ENCODE results near the gene CXCL1. TPM values are rescaled to one million over a fixed set of nuclear protein-coding genes. Genes with fewer than 3 reads are reported as not detected.

The CXCL1 gene
- total RNA-seq, 1 experiment from 2014 or later, result 49.3 TPM

GRCh38 chr4:73832651-73833237, 36.4 kb upstream of the CXCL1 start:
- H3K27ac Mint-ChIP-seq (ENCODE audit: low read depth, unreplicated experiment), result no peak overlapping the region
- ChIA-PET CTCF (interaction anchor here (1.2 kb wide), 1 partner anchor 14 kb away, joined by 3 read pairs; no protein-coding TSS in a partner anchor), POLR2A (interaction anchor here (1.0 kb wide), 1 partner anchor 25 kb away, joined by 3 read pairs; no protein-coding TSS in a partner anchor)
- H3K36me3 Mint-ChIP-seq (ENCODE audit: insufficient read depth, unreplicated experiment), result peaks cover 5% of the 10 kb centered on the region
- intact Hi-C loops (cut with micrococcal nuclease), result no loop called here
- DNase-seq (ENCODE audit: unreplicated experiment), result no peak
- no peaks in the 10 kb centered on the region for H3K4me1 Mint-ChIP-seq (ENCODE audit: insufficient read depth, unreplicated experiment)
- H3K9me3 Mint-ChIP-seq (ENCODE audit: unreplicated experiment), result no peaks in the 10 kb centered on the region
- BruUV-seq (replicated peaks), result no TSS peak
- TF ChIP-seq CTCF (IDR thresholded peaks at IDR 0.05; ENCODE audit: unreplicated experiment), result no peak
- no peaks in the 10 kb centered on the region for H3K27me3 Mint-ChIP-seq (ENCODE audit: insufficient read depth, unreplicated experiment)
- H3K4me3 Mint-ChIP-seq (ENCODE audit: unreplicated experiment), result no peak overlapping the region

GRCh38 chr4:73836373-73837279, 32.6 kb upstream of the CXCL1 start, which contains the start of gene CXCL6:
TSS of gene CXCL6 (plus strand) at chr4:73836678. CDS start at chr4:73836751, 73 bp downstream.
- BruUV-seq (replicated peaks), result no TSS peak
- H3K9me3 Mint-ChIP-seq (ENCODE audit: unreplicated experiment), result no peaks in the 10 kb centered on the region
- TF ChIP-seq CTCF (IDR thresholded peaks at IDR 0.05; ENCODE audit: unreplicated experiment), result no peak
- ChIA-PET CTCF (interaction anchor here (0.5 to 1.2 kb wide), 3 partner anchors 27 to 487 kb away, joined by 3 to 8 read pairs (median 3); no protein-coding TSS in a partner anchor), POLR2A (interaction anchor here (0.6 kb wide), 1 partner anchor 141 kb away, joined by 3 read pairs; no protein-coding TSS in a partner anchor)
- no peak within 1 kb of the TSS for H3K27ac Mint-ChIP-seq (ENCODE audit: low read depth, unreplicated experiment)
- no peaks in the 10 kb centered on the region for H3K27me3 Mint-ChIP-seq (ENCODE audit: insufficient read depth, unreplicated experiment)
- no peak for DNase-seq (ENCODE audit: unreplicated experiment)
- no peaks in the 10 kb centered on the region for H3K4me1 Mint-ChIP-seq (ENCODE audit: insufficient read depth, unreplicated experiment)
- no peak within 1 kb of the TSS for H3K4me3 Mint-ChIP-seq (ENCODE audit: unreplicated experiment)
- H3K36me3 Mint-ChIP-seq (ENCODE audit: insufficient read depth, unreplicated experiment), result peaks cover 5% of the 10 kb centered on the region
- intact Hi-C loops (cut with micrococcal nuclease), result no loop called here

- Mint-ChIP-seq H3K4me1 (ENCODE audit: insufficient read depth, unreplicated experiment) (peaks cover 7% of the 10 kb centered on the region), H3K9me3 (ENCODE audit: unreplicated experiment) (no peaks in the 10 kb centered on the region), H3K4me3 (ENCODE audit: unreplicated experiment) (no peak overlapping the region), H3K27ac (ENCODE audit: low read depth, unreplicated experiment) (no peak overlapping the region), H3K36me3 (ENCODE audit: insufficient read depth, unreplicated experiment) (peaks cover 5% of the 10 kb centered on the region), H3K27me3 (ENCODE audit: insufficient read depth, unreplicated experiment) (no peaks in the 10 kb centered on the region)
- CTCF ChIA-PET, result no interaction called here
- no peak for TF ChIP-seq CTCF (IDR thresholded peaks at IDR 0.05; ENCODE audit: unreplicated experiment)
- POLR2A ChIA-PET, result interaction anchor here (0.6 kb wide), 2 partner anchors 30 to 395 kb away, joined by 3 read pairs; partner anchors contain the start of gene CXCL1
- no TSS peak for BruUV-seq (replicated peaks)
- intact Hi-C loops (cut with micrococcal nuclease), result no loop called here
- no peak for DNase-seq (ENCODE audit: unreplicated experiment)
Observed at GRCh38 chr4:73839071-73839470, 30.1 kb upstream of the CXCL1 start.

- peaks cover 5% of the 10 kb centered on the region for H3K36me3 Mint-ChIP-seq (ENCODE audit: insufficient read depth, unreplicated experiment)
- BruUV-seq (replicated peaks), result no TSS peak
- no peaks in the 10 kb centered on the region for H3K27me3 Mint-ChIP-seq (ENCODE audit: insufficient read depth, unreplicated experiment)
- POLR2A ChIA-PET, result interaction anchor here (0.6 kb wide), 2 partner anchors 29 to 395 kb away, joined by 3 read pairs; partner anchors contain the start of gene CXCL1
- CTCF ChIA-PET, result interaction anchor here (0.7 kb wide), 1 partner anchor 11 kb away, joined by 3 read pairs; no protein-coding TSS in a partner anchor
- no peak overlapping the region for H3K27ac Mint-ChIP-seq (ENCODE audit: low read depth, unreplicated experiment)
- no peak for DNase-seq (ENCODE audit: unreplicated experiment)
- no peak for TF ChIP-seq CTCF (IDR thresholded peaks at IDR 0.05; ENCODE audit: unreplicated experiment)
- no peaks in the 10 kb centered on the region for H3K9me3 Mint-ChIP-seq (ENCODE audit: unreplicated experiment)
- intact Hi-C loops (cut with micrococcal nuclease), result no loop called here
- H3K4me1 Mint-ChIP-seq (ENCODE audit: insufficient read depth, unreplicated experiment), result peaks cover 13% of the 10 kb centered on the region
- H3K4me3 Mint-ChIP-seq (ENCODE audit: unreplicated experiment), result no peak overlapping the region
Observed at GRCh38 chr4:73839715-73840114, 29.5 kb upstream of the CXCL1 start.
